ENCODE results near the gene NXT1.

GRCh38 chr20:23318347-23318746 is 32.2 kb upstream of the NXT1 start:
- TF ChIP-seq POLR2AphosphoS5 (IDR thresholded peaks at IDR 0.05; ENCODE audit: borderline replicate concordance, low read depth, low read length), result no peak
- no peak for TF ChIP-seq EZH2 (IDR thresholded peaks at IDR 0.05)
- no peak for TF ChIP-seq FOXP2 (optimal IDR thresholded peaks at IDR 0.05; ENCODE audit: control extremely low read depth, extremely low read length, insufficient read depth)

Data from SK-N-MC (cell line).